Mammary epithelial cell (primary cell): Measurements from ENCODE around the gene P4HTM.

Experiments used
- EZH2 ChIP-seq: IDR thresholded peaks from 2 replicates; pipeline ENCODE4 v1.6.1; 2012; ENCODE audit warnings: low read length, inconsistent platforms, borderline replicate concordance
- TF ChIP-seq, protein P1 (sequence below), 2 donors: IDR thresholded peaks in 1 of 2; conservative IDR thresholded peaks in 1 of 2; 2 replicates each; pipeline ENCODE4 v1.5.1; 2011 to 2012; ENCODE audit warnings: inconsistent platforms in 2 of 2, low read length in 2 of 2, mild to moderate bottlenecking in 2 of 2, control low read depth in 1 of 2, low read depth in 1 of 2; ENCODE audit not compliant: insufficient read depth in 1 of 2; ENCODE audit errors: extremely low read depth in 1 of 2

- TF ChIP-seq, protein P1, sequence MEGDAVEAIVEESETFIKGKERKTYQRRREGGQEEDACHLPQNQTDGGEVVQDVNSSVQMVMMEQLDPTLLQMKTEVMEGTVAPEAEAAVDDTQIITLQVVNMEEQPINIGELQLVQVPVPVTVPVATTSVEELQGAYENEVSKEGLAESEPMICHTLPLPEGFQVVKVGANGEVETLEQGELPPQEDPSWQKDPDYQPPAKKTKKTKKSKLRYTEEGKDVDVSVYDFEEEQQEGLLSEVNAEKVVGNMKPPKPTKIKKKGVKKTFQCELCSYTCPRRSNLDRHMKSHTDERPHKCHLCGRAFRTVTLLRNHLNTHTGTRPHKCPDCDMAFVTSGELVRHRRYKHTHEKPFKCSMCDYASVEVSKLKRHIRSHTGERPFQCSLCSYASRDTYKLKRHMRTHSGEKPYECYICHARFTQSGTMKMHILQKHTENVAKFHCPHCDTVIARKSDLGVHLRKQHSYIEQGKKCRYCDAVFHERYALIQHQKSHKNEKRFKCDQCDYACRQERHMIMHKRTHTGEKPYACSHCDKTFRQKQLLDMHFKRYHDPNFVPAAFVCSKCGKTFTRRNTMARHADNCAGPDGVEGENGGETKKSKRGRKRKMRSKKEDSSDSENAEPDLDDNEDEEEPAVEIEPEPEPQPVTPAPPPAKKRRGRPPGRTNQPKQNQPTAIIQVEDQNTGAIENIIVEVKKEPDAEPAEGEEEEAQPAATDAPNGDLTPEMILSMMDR (conservative IDR thresholded peaks at IDR 0.05 in 1 of 2, IDR thresholded peaks at IDR 0.05 in 1 of 2; ENCODE audit: extremely low read depth in 1 of 2, insufficient read depth in 1 of 2, low read depth in 1 of 2, low read length in 2 of 2) = no peak
- no peak for TF ChIP-seq EZH2
Observed at GRCh38 chr3:48980295-48980694, 9.7 kb upstream of the P4HTM start.
